ENCODE measurements around the gene RNF157.
A peak's percentile ranks its signal among the peaks of the same experiment; 100 is the strongest.

The RNF157 gene

DNA sequence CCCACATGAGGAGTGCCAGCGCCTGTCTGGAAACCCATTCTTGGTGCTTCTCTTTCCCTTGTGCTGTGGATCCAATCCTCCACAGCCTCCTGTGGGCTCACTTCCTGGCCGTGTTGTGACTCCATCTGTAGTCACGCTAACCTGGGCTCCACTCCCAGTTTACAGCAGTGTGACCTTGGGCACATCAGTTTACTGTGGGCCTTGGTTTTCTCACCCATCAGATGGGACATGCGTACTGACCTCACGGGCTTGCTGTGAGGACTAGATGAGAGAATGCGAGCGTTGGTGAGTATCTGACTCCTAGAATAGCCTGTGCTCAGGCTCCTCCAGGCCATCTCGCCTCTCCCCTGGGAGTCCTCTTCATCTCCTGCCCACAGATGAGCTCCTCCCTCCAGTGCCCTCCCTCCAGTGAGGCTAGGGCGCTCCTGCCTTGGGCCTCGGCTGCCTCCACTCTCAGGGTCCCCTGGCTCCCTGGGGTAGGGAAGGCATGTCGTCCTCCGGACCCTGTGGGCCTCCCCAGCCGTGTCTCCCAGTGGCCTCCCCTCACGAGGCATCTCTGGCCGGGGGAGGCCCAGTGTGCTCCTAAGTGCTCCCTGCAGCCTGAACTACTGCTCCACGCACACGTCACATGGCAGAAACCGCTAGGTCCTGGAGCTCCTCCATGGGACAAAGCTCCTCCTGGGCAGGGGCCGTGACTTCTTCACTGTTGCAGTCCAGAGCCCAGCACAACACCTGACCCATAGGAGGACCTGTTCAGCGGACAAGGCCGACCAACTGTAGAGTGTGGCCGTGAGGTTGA lies 94.0 kb downstream of the RNF157 start:
- TF ChIP-seq ZNF384 (IDR thresholded peaks at IDR 0.05), result no peak
- no peak for TF ChIP-seq CTBP1 (IDR thresholded peaks at IDR 0.05; ENCODE audit: borderline replicate concordance)
- no peak for TF ChIP-seq FOXA1 (IDR thresholded peaks at IDR 0.05)
- TF ChIP-seq ARNT (IDR thresholded peaks at IDR 0.05), result no peak
- no peak for TF ChIP-seq TARDBP (IDR thresholded peaks at IDR 0.05)
- TF ChIP-seq NFRKB (IDR thresholded peaks at IDR 0.05), result no peak
- TF ChIP-seq BHLHE40 (IDR thresholded peaks at IDR 0.05; ENCODE audit: borderline replicate concordance), result no peak
- no peak for TF ChIP-seq L3MBTL2 (conservative IDR thresholded peaks at IDR 0.05)
- no peak for DNase-seq (ENCODE audit: extremely low spot score)
- POLR2A ChIA-PET, result no interaction called here
- CTCF ChIA-PET, result interaction anchor here (0.8 kb wide), 1 partner anchor 36 kb away, joined by 3 read pairs; no protein-coding TSS in a partner anchor

DNA sequence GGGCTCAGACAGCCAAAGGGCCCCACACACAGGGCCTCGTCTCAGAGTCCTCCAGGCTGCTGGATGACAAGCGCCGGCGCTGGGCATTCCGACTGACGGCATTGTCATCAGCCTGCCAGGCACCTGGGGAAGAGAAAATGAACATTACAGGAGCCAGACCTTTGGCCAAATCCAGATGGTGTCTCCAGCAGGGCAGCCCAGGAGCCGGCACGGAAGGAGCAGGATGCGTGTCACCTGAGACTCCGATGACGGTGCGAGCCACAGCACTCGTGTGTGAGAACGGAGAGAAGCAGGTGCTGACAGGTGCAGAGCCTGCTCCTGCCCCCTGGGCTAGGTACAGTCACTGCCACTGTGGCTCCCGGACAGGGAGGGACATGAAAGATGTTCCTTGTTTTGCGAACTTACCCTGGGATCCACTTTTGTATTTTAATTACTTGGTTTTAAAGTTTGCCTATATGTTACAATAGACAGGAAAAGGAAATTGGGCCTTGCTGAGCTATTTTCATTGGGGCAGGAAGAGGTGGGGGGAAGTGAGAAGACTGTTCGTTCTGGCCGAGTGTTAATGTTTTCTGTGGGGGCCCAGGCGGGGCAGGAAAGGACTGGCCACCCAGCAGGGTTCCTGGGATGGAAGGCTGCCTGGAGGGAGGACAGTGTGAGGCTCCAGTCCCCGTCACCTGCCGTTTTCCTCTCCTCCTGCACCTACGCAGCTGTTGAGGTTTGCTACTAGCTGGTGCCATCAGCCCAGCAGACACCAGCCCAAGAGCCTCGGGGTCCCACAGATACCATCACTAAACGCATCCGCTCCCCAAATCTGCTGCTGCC lies 94.9 kb downstream of the RNF157 start:
- no peak for DNase-seq (ENCODE audit: extremely low spot score)
- TF ChIP-seq ELF4 (IDR thresholded peaks at IDR 0.05), result no peak
- TF ChIP-seq FOXA1 (IDR thresholded peaks at IDR 0.05), result no peak
- no peak for TF ChIP-seq SP1 (IDR thresholded peaks at IDR 0.05)
- no peak for TF ChIP-seq LEF1 (IDR thresholded peaks at IDR 0.05; ENCODE audit: borderline replicate concordance)
- no peak for TF ChIP-seq BHLHE40 (IDR thresholded peaks at IDR 0.05; ENCODE audit: borderline replicate concordance)
- no peak for TF ChIP-seq FOXM1 (IDR thresholded peaks at IDR 0.05; ENCODE audit: borderline replicate concordance)
- TF ChIP-seq ZNF384 (IDR thresholded peaks at IDR 0.05), result no peak
- TF ChIP-seq L3MBTL2 (conservative IDR thresholded peaks at IDR 0.05), result no peak
- TF ChIP-seq NFRKB (IDR thresholded peaks at IDR 0.05), result no peak
- no peak for TF ChIP-seq ARNT (IDR thresholded peaks at IDR 0.05)
- no peak for TF ChIP-seq SUZ12 (IDR thresholded peaks at IDR 0.05)
- ChIA-PET POLR2A (no interaction called here), CTCF (interaction anchor here (0.8 kb wide), 1 partner anchor 36 kb away, joined by 3 read pairs; no protein-coding TSS in a partner anchor)

DNA sequence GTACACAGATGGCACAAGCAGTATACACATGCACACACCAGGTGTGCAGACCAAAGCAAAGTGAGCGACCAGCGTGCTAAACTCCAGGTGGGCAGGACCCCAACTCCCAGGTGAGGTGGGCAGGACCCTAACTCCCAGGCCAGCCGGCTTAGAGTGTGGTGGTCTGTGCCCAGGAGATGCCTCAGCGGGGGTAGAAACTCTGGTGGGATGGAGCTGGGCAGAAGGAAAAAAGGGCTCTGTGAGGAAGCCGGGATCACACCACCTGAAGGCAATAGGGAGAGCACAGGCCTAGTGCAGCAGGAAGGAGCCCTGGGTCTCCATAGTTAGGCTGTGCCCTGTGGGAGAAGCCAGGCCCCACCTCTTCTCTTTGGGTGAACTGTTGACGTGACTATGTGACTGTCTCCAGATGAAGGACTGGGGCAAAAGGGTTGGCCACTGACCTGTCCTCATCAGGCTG lies 97.7 kb downstream of the RNF157 start:
- no peak for DNase-seq (ENCODE audit: extremely low spot score)
- TF ChIP-seq FOXM1 (IDR thresholded peaks at IDR 0.05; ENCODE audit: borderline replicate concordance), result no peak
- ChIA-PET POLR2A (no interaction called here), CTCF (interaction anchor here (0.5 to 3.0 kb wide), 5 partner anchors 18 to 137 kb away, joined by 3 to 8 read pairs (median 4); no protein-coding TSS in a partner anchor)

DNA sequence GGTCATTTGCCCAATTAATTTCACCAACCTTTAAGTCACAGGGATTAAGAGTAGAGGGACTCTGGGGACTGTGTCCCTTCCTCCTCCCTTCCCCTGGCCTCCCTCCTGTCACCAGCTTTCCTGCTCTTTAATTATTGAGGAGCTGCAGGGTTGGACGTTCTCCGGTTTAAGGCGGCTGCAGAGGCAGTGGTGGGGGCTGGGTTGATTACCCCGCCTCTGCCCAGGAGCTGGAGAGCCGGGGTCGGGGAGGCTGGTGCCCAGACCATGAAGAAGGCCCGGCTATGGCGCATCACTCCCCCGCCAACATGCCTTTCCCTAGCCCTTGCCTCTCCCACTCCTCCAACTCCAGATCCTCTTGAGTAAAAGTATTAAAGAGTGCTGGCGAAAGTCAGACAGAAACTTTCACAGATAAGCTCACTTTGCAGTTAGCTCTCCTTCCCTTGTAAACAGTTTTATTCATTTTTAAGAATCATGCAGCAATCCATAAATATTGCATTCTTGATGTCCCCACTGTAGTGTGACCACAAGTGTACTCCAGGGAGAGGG lies 98.2 kb downstream of the RNF157 start:
- ChIA-PET CTCF (interaction anchor here (0.5 to 3.0 kb wide), 6 partner anchors 17 to 138 kb away, joined by 3 to 8 read pairs (median 4); no protein-coding TSS in a partner anchor), POLR2A (interaction anchor here (0.8 to 1.4 kb wide), 3 partner anchors 12 to 23 kb away, joined by 3 to 4 read pairs (median 3); no protein-coding TSS in a partner anchor)
- no peak for DNase-seq (ENCODE audit: extremely low spot score)
- no peak for TF ChIP-seq SUZ12 (IDR thresholded peaks at IDR 0.05)
- no peak for TF ChIP-seq ARNT (IDR thresholded peaks at IDR 0.05)
- no peak for TF ChIP-seq FOXK2 (IDR thresholded peaks at IDR 0.05)
- no peak for TF ChIP-seq FOXA1 (IDR thresholded peaks at IDR 0.05)
- no peak for TF ChIP-seq ZNF384 (IDR thresholded peaks at IDR 0.05)
- no peak for TF ChIP-seq SP1 (IDR thresholded peaks at IDR 0.05)
- no peak for TF ChIP-seq NFRKB (IDR thresholded peaks at IDR 0.05)
- no peak for TF ChIP-seq CTBP1 (IDR thresholded peaks at IDR 0.05; ENCODE audit: borderline replicate concordance)

DNA sequence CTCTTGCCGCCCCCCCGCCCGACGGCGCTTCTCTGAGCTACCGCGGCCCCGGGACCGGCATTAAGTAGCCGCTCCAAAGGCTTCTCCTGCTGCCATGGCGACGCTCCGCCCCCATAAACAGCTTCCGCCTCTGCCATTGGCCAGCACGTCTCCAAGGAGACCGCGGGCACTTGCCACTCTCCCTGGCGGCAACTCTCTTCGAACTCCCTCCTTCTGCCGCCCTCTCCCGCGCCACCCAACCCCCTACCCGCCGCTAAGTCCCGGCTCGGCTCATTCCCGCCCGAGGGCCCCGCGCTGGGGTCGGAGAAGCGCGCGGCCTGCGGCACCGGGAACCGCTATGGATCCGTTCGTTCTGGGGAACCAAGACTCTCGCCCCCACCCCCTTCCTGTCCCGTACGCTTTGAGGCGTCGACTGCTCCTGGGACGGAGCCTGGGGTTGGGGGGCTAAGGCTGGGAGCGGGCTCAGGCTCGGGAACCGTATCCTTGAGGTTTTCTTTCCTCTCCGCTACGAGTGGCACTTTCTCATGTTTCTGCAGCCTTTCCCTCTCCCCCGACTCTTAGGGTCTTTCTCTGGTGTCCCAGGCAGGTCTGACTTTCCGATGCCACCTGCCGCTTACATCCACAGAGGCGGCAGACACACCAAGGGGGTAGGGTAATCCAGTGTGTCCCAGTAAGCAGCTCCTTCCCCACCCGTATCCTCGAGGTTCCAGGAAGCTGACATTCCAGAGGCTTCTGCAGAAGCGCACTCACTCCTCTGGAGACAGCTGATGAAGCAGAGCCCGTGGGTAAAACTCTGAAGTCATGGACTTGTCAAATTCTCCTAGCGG lies 98.9 kb downstream of the RNF157 start, which contains the start of gene FOXJ1:
FOXJ1 (minus strand) TSS at position 34 of the 827 bp plus-strand sequence. CDS start 850 bp downstream, outside the sequence.
- DNase-seq (ENCODE audit: extremely low spot score), result peak; percentile 99
- POLR2A ChIA-PET, result interaction anchor here (0.8 to 1.4 kb wide), 6 partner anchors 9 to 362 kb away, joined by 3 to 4 read pairs (median 3); partner anchors contain the start of gene RNF157
- CTCF ChIA-PET, result interaction anchor here (0.5 to 3.0 kb wide), 6 partner anchors 17 to 139 kb away, joined by 3 to 8 read pairs (median 4); no protein-coding TSS in a partner anchor
- TF ChIP-seq HDGF (IDR thresholded peaks at IDR 0.05; ENCODE audit: borderline replicate concordance), result no peak
- TF ChIP-seq, protein P1, sequence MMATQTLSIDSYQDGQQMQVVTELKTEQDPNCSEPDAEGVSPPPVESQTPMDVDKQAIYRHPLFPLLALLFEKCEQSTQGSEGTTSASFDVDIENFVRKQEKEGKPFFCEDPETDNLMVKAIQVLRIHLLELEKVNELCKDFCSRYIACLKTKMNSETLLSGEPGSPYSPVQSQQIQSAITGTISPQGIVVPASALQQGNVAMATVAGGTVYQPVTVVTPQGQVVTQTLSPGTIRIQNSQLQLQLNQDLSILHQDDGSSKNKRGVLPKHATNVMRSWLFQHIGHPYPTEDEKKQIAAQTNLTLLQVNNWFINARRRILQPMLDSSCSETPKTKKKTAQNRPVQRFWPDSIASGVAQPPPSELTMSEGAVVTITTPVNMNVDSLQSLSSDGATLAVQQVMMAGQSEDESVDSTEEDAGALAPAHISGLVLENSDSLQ (IDR thresholded peaks at IDR 0.05), result peak; percentile 76
- TF ChIP-seq CTBP1 (IDR thresholded peaks at IDR 0.05; ENCODE audit: borderline replicate concordance), result no peak
- TF ChIP-seq FOXK2 (IDR thresholded peaks at IDR 0.05), result no peak
- TF ChIP-seq L3MBTL2 (conservative IDR thresholded peaks at IDR 0.05), result peak; percentile 88
- TF ChIP-seq SP1 (IDR thresholded peaks at IDR 0.05), result no peak

DNA sequence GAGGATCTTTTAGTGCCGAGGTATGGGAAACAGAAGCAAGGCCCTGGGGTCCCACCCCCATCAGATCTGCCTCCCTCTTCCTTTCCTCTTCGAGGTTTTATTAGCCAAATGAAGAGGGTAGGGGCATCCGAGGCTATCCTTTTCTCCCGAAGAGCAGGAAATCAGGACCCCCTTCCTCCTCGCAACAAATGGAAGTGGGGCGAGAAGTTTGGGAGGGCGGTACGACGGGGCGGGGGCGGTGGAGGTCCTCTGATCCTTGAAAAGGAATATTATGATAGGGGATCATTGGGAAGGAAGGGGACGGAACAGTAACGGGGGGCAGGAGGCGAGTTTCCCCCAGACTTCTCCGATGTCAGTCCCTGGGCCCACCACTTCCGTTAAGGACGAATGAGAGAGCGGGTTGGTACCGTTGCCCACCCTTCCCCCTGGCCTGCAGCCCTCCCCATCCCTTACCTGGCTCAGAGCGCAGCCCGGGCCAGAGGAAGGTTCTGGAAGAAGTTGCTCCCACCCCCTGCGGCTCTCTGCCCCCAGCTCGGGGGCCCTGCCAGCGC lies 99.6 kb downstream of the RNF157 start:
- DNase-seq (ENCODE audit: extremely low spot score), result no peak
- POLR2A ChIA-PET, result interaction anchor here (1.0 to 1.4 kb wide), 5 partner anchors 8 to 361 kb away, joined by 3 to 4 read pairs (median 3); partner anchors contain the start of gene RNF157
- TF ChIP-seq TARDBP (IDR thresholded peaks at IDR 0.05), result no peak
- no peak for TF ChIP-seq HDGF (IDR thresholded peaks at IDR 0.05; ENCODE audit: borderline replicate concordance)
- CTCF ChIA-PET, result interaction anchor here (0.5 to 3.0 kb wide), 3 partner anchors 16 to 41 kb away, joined by 3 to 8 read pairs (median 6); no protein-coding TSS in a partner anchor

Measured in HEK293T (cell line).